ENCODE measurements around the gene LGALS9B.
"Not testable (repeated sequence)": the region's sequence is repeated elsewhere in the genome, so short reads cannot be mapped to it uniquely, and the experiment has no call there.

LGALS9B gene

GRCh38 chr17:20466553-20466952 is 786 bp downstream of the LGALS9B start:
- not testable (repeated sequence) for DNase-seq

- not testable (repeated sequence) for DNase-seq
Measured at GRCh38 chr17:20465535-20465934, 1.8 kb downstream of the LGALS9B start.

DNA sequence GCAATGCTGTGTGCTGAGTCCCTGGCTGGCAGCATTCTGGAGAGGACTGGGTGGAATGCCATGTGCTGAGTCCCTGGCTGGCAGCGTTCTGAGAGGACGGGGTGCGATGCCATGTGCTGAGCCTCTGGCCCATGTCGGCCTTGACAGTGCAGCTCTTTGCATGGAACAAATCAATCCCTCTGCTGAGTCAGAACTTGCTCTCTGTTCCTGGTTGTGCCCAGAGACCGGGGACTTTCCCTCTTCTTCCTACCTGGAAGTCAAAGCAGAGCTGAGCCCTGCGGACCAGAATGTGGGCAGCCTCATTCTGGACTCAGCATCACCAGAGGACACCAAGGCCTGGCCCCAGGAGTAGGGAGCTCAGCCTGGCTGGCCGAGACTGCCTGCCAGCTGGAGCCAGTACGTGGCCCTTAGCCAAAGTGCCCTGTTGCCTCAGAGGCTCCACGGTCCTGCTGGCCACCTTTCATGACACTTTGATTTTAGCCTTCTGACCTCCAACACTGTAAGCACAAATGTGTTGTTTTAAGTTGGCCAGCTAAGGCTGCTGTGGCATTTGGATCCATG is 2.4 kb downstream of the LGALS9B start:
- DNase-seq, result not testable (repeated sequence)

DNA sequence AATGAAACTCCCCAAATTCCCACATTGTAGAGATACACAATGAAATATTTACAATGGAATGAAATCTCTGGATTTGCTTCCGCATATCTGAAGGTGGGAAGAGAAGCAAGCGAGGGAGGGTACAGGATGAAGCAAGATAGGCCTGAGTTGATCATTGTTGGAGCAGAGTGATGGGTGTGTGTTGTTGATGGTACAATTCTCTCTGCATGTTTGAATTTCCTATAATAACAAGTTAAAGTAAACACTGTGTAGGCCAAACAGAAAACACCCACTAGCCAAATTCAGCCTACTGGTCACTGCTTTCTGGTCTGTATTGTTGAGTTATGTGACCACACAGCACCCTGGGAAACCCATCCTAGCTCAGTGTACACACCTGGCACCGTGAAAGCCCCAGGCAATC is 5.2 kb downstream of the LGALS9B start:
- DNase-seq, result not testable (repeated sequence)

DNA sequence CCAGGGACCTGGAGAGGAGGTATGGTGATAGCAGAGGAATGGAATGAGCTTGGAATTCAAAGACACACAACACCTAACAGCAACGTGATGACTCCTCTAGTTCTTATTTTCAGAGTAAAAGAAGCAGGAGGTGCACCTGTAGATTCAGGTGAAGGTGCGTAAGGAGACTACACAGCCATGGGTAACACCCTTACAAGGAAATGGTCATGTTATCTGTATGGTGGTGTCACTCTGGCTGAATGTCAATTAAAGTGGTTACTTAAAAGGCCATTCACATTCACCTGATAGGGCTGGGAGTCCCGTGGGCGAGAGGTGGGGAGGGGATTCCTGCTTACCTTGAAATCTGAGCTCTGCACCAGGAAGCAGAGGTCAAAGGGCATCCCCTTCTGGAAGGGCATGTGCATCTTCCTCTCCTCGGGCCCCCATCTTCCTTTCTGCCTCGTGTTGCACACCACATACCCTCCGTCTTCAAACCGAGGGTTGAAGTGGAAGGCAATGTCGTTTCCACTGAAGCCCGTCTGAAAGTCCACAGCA is 9.4 kb downstream of the LGALS9B start:
- not testable (repeated sequence) for DNase-seq

GRCh38 chr17:20455106-20455505 is 12.2 kb downstream of the LGALS9B start:
- not testable (repeated sequence) for DNase-seq

GRCh38 chr17:20453820-20454434 is 13.4 kb downstream of the LGALS9B start:
- DNase-seq, result not testable (repeated sequence)

GRCh38 chr17:20450852-20451251 is 16.5 kb downstream of the LGALS9B start:
- peak; percentile 2 to 19 for DNase-seq

GRCh38 chr17:20447534-20448321 is 19.6 kb downstream of the LGALS9B start:
- DNase-seq, result not testable (repeated sequence)

GRCh38 chr17:20446895-20447294 is 20.4 kb downstream of the LGALS9B start:
- DNase-seq, result peak in 1 of 2 donors; percentile 2

DNA sequence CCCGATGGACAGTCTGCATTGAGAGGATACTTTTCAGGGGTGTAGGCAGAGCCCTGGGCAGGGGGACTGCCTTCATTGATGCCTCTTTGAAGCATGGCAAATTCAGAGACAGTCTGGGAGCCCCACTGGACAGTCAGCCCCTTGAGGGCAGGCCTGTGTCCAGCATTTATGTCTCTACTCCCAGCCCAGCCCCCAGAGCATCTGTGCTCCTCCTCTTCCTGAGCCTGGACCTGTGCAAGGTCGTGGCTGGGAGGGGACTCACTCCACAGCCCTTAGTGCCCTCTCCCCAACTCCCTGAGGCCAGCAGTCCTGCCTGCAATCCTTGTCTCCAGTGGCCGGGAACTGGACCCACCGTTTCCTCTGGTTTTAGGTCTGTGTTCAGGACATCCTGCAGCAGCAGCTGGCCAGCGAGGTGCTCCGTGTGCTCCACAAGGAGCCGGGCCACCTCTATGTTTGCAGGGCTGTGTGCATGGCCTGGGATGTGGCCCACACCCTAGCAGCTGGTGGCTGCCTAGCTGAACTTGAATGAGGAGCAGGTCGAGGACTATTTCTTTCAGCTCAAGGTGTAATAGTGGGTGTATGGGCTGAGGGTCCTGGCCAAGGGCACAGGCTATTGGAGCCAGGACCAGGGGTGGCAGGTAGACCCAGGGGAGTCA is 22.6 kb downstream of the LGALS9B start:
- not testable (repeated sequence) for DNase-seq

GRCh38 chr17:20444173-20444572 is 23.2 kb downstream of the LGALS9B start:
- not testable (repeated sequence) for DNase-seq

GRCh38 chr17:20443632-20444031 is 23.7 kb downstream of the LGALS9B start:
- DNase-seq, result not testable (repeated sequence)

GRCh38 chr17:20440665-20441064 is 26.7 kb downstream of the LGALS9B start:
- peak in 1 of 2 donors; percentile 8 for DNase-seq

DNA sequence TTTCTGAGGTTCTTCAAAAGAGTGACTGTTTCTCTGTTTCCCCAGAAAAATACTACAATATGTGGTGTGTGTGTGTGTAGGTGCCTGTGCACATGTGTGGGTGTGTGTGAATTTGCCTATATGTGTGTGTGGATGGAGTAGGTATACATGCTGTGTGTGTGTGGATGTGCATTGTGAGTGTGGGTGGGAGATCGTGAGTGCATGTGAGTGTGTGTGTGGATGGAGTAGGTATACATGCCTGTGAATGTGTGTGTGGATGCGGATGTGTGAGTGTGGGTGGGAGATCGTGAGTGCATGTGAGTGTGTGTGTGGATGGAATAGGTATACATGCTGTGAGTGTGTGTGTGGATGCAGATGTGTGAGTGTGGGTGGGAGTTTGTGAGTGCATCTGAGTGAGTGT is 32.2 kb downstream of the LGALS9B start:
- not testable (repeated sequence) for DNase-seq

DNA sequence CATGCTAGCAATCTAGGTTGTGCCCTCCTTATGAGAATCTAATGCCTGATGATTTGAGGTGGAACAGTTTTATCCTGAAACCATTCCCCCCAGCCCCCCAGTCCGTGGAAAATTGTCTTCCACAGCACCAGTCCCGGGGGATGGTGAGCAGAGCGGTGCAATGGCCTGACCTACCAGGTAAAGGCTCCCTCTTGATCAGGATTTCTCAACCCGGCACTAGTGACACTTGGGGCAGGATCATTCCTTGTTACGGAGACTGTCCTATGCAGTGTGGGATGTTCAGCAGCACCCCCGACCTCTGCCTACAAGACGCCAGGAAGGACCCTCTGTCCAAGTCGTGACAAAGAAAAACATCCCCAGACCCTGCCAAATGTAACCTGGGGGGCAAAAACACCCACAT is 34.0 kb downstream of the LGALS9B start:
- DNase-seq, result not testable (repeated sequence)

DNA sequence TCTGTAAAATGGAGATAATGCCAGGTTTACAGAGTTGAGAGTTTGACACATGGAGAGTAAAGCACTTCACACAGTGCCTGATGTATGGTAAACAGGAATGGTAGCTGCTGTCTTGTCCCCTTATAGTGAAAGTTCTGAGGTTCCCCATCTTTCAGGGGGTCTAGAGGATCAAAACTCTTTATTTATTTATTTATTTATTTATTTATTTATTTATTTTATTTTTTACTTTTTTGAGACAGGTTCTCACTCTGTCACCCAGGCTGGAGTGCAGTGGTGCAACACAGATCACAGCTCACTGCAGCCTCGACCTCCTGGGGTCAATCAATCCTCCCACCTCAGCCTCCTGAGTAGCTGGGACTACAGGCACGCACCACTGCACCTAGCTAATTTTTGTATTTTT is 40.1 kb downstream of the LGALS9B start:
- not testable (repeated sequence) for DNase-seq

DNA sequence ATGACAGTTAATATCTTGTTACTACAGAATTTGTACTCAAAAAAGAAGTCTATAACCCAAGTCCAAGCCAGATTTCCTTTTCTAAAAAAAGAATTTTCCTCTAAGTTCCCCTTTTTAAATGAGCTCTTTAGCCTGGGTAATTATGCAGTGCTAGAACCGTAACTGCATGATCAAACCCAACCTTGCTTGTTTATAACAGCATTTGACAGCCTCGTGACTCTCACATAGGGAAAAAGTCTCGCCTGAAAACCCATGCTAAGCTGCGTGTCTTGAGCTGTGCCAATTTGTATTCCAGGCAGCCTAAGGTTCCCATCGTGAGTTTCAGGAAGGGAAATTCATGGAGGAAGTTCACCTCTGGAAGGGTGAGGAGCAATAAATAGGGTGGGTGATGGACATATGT is 44.5 kb downstream of the LGALS9B start:
- not testable (repeated sequence) for DNase-seq

DNA sequence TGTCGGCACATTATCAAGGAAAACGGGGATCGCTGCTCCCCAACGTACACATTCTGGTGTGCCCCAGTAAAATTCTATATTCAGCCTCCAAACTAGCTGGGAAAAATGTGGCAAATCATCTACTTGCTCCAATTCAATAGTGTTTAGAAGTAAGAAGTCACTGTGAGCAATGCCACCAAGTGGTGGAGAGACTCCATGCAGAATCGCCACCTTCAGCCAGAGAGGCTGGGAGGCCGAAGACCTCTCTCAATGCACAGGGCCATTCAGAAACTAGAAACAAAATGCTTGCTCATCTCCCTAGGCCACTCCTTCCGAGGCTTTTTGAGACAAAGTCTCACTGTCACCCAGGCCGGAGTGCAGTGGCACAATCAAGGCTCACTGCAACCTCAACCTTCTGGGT is 48.5 kb downstream of the LGALS9B start:
- DNase-seq, result not testable (repeated sequence)

DNA sequence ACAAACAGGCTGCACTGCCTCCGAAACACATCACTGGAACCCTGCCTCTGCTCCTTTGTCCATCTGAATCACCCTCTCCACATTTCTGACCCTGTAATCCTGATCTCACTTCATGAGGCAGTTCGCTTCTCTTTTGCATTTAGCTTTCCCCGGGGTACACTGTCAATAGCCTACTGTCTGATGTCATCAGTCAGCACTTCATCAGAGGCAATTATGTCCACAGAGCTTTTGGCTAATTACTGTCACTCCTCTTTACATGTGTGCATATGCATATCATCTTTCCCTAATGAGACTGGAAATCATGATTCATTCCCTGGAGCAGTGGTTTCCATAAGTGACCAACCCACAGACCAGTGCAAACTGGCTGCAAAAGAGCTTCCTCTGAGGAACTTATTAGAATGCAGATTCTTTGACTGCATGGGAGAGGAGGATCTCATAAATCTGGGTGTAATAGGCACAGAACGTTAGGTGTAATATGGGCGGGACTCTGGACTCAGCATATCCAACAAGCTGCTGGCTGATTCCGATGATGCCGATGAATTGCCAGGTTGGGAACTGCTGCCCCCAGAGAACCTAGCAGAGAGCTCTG is 49.8 kb downstream of the LGALS9B start:
- not testable (repeated sequence) for DNase-seq

DNA sequence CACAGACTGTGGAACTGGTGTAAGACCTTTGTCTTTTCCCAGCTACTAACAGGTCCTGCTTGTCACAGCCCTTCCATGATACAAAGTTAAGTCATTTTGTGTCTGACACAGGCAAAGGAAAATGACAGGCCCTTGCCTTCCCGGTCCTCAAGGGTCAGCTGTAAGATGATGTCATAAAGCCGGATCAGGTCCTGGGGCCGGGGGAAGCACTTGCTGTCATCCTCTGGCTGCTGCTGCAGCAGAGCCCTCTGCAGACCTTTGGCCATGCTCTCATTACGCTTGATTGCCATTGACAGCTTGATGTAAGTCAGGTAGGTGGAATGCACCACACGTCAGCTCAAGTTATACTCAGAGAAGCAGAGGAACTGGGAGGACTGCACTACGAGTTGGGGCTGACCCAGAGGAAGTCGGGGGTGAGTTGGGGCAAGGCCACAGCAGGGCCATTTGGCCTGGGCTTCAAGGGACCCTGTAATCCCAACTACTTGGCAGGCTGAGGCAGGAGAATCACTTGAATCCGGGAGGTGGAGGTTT is 50.9 kb downstream of the LGALS9B start:
- not testable (repeated sequence) for DNase-seq

- not testable (repeated sequence) for DNase-seq
Measured at GRCh38 chr17:20415479-20415878, 51.9 kb downstream of the LGALS9B start.
